ENCODE results near the gene RNF182.

DNA sequence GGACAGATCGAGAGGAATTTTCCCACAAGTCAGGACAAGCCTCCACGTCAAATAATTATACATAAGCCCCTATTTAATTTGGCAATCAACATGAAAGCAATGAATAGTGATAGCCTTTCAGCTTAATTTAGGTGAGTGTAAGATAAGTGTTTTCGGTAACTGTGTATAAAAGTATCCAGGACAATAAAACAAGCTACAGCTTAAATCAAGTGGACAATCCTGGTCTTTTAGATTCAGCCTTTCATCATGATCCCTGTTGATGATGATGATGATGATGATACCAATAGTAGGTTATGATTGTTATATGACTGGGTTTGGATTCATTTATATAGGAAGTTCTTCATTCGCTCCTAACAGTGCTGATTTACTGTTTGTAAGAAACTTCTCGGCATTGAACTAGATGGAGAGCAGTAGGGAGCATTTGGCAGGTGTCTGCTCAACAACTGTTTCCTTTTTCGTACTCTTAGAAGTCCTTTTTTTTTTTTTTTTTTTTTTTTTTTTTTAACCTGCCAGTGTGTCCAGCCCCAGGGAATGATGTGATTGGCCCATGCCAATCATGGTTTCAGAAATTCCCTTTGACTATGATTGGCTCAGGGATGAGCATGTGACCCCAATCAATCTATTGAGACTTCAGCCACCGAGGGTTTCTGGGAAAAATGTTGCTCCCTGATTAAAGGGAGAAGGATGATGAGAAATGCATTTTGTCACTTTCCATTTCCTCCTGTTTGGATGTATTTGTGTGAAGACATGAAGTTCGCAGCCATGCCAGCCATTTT lies 11.3 kb upstream of the RNF182 start:
- TF ChIP-seq, protein P1, sequence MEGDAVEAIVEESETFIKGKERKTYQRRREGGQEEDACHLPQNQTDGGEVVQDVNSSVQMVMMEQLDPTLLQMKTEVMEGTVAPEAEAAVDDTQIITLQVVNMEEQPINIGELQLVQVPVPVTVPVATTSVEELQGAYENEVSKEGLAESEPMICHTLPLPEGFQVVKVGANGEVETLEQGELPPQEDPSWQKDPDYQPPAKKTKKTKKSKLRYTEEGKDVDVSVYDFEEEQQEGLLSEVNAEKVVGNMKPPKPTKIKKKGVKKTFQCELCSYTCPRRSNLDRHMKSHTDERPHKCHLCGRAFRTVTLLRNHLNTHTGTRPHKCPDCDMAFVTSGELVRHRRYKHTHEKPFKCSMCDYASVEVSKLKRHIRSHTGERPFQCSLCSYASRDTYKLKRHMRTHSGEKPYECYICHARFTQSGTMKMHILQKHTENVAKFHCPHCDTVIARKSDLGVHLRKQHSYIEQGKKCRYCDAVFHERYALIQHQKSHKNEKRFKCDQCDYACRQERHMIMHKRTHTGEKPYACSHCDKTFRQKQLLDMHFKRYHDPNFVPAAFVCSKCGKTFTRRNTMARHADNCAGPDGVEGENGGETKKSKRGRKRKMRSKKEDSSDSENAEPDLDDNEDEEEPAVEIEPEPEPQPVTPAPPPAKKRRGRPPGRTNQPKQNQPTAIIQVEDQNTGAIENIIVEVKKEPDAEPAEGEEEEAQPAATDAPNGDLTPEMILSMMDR (IDR thresholded peaks at IDR 0.05): no peak
- TF ChIP-seq POLR2A (IDR thresholded peaks at IDR 0.05) (no peak), POLR2AphosphoS5 (IDR thresholded peaks at IDR 0.05) (no peak)
